Activated naive CD4-positive, alpha-beta T cell treated with anti-CD3 and anti-CD28 coated beads for 36 hours (primary cell): ENCODE data around the gene BACE2. TPM values are rescaled to one million over a fixed set of nuclear protein-coding genes. Genes with fewer than 3 reads are reported as not detected.

Experiments
- CTCF ChIA-PET: fragments of 350-600 bp; sonication (Branson Sonifier 250); formaldehyde crosslinking; loops from one replicate; lab custom pipeline; 2021; ENCODE audit warnings: antibody characterized with exemption; lab: Charles Lee
- DNase-seq: peaks from one replicate; pipeline ENCODE4 v3.0.0-alpha.2; 2020
- H3K27ac Mint-ChIP-seq: one replicate; pipeline ENCODE4 v1.8.0; 2021; ENCODE audit warnings: mild to moderate bottlenecking, mixed read lengths
- H3K27me3 Mint-ChIP-seq: one replicate; pipeline ENCODE4 v1.8.0; 2021; ENCODE audit warnings: low read depth, mixed read lengths
- H3K36me3 Mint-ChIP-seq: one replicate; pipeline ENCODE4 v1.8.0; 2021; ENCODE audit warnings: low read depth, mixed read lengths
- H3K4me1 Mint-ChIP-seq: one replicate; pipeline ENCODE4 v1.8.0; 2021; ENCODE audit warnings: low read depth, mixed read lengths
- H3K4me3 Mint-ChIP-seq: one replicate; pipeline ENCODE4 v1.8.0; 2021; ENCODE audit warnings: mild to moderate bottlenecking, moderate library complexity, mixed read lengths
- H3K9me3 Mint-ChIP-seq: one replicate; pipeline ENCODE4 v1.8.0; 2021; ENCODE audit warnings: mixed read lengths
- intact Hi-C: fragments of 100-400 bp; cut with micrococcal nuclease; formaldehyde crosslinking; loops from one replicate; pipeline ENCODE4 v1.15.1; 2023
- microRNA-seq: library from miRNA; unstranded; fragments of <30 nt; microRNA quantifications from one replicate; pipeline ENCODE4 v1.2.0, GENCODE V29; 2022; ENCODE audit warnings: borderline microRNAs expressed, borderline replicate concordance
- total RNA-seq, 2 experiments: library from RNA; stranded (reverse); gene quantifications; one replicate each; pipeline ENCODE4 v1.2.3, GENCODE V29; 2021

The BACE2 gene
- total RNA-seq, 2 experiments from 2014 or later: 0.17 to 0.89 TPM

DNA sequence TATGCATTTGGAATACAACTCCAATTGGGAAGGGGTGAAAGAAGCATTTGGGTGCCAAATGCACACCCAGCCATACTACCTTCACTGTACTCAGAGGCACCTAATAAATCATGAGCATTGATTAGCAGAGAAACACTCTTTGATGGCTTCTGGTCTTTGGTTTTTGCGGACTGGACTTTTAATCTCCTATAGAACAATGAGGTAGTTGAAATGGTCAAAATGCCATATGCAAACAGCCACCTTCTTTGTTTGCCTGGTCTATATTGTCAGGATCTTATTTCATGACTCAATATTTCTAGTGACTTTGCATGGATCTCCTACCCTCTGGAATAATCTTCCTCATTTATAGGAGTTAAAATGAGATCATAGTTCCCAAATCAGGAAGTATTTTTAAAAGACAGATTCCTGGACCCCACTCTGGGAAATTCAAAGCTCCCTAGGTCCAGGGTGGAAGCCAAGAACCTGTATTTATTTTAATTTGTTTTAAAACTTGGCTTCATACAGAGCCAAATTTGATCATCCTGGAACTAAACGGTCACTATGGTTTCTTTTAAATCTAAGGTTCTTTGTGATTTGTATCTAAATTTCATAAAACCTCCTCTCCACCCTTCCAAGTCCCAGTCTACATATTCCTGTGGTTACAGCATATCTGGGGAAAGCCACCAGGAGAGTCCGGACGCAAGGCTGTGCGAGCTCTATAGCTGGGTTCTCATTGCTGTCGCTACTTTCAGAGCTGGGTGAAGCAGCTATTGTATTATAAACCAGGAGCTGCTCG lies 157.4 kb downstream of the BACE2 start:
- no peaks in the 10 kb centered on the region for H3K36me3 Mint-ChIP-seq
- H3K27me3 Mint-ChIP-seq: peaks cover 2% of the 10 kb centered on the region
- CTCF ChIA-PET: interaction anchor here (0.8 kb wide), 1 partner anchor 7 kb away, joined by 3 read pairs; no protein-coding TSS in a partner anchor
- no peak overlapping the region for H3K27ac Mint-ChIP-seq
- H3K4me3 Mint-ChIP-seq: no peak overlapping the region
- DNase-seq: no peak
- intact Hi-C loops: no loop called here
- peaks cover 7% of the 10 kb centered on the region for H3K4me1 Mint-ChIP-seq
- H3K9me3 Mint-ChIP-seq: no peaks in the 10 kb centered on the region

DNA sequence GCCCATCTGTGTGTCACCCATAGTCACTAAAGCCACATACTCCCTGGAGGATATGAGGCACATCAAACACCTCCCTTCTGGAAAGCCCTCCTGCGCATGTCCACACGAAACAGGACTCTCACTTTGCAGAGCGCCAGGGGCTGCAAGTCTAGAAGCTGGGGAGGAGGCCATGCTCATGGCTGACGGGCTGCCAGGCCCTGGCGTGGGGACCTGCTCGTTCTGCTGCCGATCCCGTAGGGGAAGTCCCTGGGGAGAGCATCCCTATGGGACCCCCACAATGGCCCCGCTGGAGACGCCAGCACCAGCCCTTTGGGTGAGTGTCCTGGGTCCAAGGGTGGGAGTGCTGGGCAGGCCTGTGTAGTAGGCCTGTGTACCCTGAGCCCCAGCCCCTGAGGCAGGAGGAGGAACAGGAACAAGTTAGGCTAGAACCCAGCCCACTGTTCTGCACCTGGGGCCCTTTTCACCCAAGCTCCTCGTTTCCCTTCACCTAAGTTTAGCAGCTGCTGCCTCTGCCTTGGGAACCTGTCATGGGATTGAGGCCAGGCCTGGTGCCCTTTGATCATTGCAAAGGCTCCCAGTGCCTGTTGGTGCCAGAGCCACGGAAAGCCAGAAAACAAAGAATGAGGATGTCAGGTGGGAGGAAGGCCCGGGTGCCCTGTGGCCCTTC lies 158.6 kb downstream of the BACE2 start:
- intact Hi-C loops: no loop called here
- no peak for DNase-seq
- no peak overlapping the region for H3K4me3 Mint-ChIP-seq
- no peaks in the 10 kb centered on the region for H3K36me3 Mint-ChIP-seq
- no peaks in the 10 kb centered on the region for H3K27me3 Mint-ChIP-seq
- no peak overlapping the region for H3K27ac Mint-ChIP-seq
- no peaks in the 10 kb centered on the region for H3K9me3 Mint-ChIP-seq
- H3K4me1 Mint-ChIP-seq: peaks cover 2% of the 10 kb centered on the region
- CTCF ChIA-PET: no interaction called here

GRCh38 chr21:41327753-41328152 lies 159.8 kb downstream of the BACE2 start:
- CTCF ChIA-PET: no interaction called here
- Mint-ChIP-seq H3K9me3 (no peaks in the 10 kb centered on the region), H3K4me1 (no peaks in the 10 kb centered on the region), H3K27me3 (no peaks in the 10 kb centered on the region), H3K4me3 (no peak overlapping the region), H3K36me3 (no peaks in the 10 kb centered on the region), H3K27ac (no peak overlapping the region)
- intact Hi-C loops: no loop called here
- DNase-seq: no peak

- Mint-ChIP-seq H3K4me1 (no peaks in the 10 kb centered on the region), H3K27me3 (no peaks in the 10 kb centered on the region), H3K36me3 (peaks cover under 1% of the 10 kb centered on the region), H3K9me3 (peaks cover 2% of the 10 kb centered on the region), H3K27ac (no peak overlapping the region), H3K4me3 (no peak overlapping the region)
- DNase-seq: no peak
- CTCF ChIA-PET: interaction anchor here (0.5 kb wide), 1 partner anchor 109 kb away, joined by 3 read pairs; no protein-coding TSS in a partner anchor
- intact Hi-C loops: no loop called here
These were observed 161.0 kb downstream of the BACE2 start for GRCh38 chr21:41328660-41329607.

Small RNA genes lying within 50 kb of the gene (microRNA-seq; reads per million reads assigned to microRNA genes)
- not detected for gene MIR3197

Other genes starting within 250 kb of the BACE2 start
- gene FAM3B, start 148.6 kb downstream of the BACE2 start, total RNA-seq: not detected
- 10 to 100 TPM; 32.5 to 33.4 TPM for gene MX2, start 193.9 kb downstream of the BACE2 start, total RNA-seq